HG02840 (cell line): ENCODE data around the gene SLC15A3.
"Not testable (repeated sequence)": the region's sequence is repeated elsewhere in the genome, so short reads cannot be mapped to it uniquely, and the experiment has no call there.

Source experiments
- ATAC-seq: cut with Tn5 transposase; IDR thresholded peaks from one replicate; pipeline ENCODE4 v1.9.1; 2021; ENCODE audit warnings: mild to moderate bottlenecking, moderate library complexity, moderate number of reproducible peaks; ENCODE audit not compliant: unreplicated experiment, low FRiP score

SLC15A3 gene

DNA sequence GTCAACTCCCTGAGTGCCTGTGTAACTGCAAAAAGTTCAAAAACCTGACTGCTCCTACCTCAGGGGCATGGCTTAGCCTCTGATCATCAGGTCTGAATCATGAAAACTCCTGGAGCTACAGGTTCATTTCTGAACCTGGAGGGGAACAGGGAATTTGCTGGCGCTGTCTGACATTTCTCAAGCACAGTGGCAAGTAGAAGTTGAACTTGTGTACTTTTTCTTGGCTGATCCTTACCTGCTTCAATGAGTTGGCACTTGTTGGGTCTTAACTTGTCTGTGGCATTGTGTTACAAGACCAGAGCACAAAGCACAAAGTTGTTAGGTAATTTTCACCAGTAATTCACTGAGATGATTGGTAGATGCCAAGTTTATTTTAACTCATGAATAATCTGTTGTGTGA is 34.7 kb downstream of the SLC15A3 start:
- no peak for ATAC-seq

DNA sequence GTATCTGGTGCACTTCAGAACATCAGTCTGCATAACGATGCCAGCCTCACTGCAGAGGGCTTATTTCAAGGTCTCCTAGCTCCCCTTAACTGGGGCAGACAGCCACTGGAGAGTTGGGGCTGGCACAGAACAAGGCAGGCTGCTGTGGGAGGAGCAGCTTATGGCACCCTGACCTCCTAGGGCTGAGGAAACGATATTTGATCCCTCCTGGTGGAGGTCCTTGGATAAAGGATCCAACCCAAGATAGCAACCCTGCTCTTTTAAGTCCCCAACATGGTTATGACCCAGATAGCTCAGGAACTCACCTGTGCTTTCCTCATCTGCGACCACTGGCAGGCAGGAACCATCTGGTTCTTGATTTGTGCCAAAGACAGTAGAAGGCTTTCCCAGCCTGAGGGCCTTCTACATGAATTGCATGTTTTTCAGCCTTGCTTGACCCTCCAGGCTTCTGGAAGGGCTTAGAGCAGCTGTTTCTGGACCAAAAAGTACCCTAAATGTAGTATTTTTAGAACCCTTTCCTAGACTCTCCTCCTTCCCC is 35.2 kb downstream of the SLC15A3 start:
- ATAC-seq: no peak

DNA sequence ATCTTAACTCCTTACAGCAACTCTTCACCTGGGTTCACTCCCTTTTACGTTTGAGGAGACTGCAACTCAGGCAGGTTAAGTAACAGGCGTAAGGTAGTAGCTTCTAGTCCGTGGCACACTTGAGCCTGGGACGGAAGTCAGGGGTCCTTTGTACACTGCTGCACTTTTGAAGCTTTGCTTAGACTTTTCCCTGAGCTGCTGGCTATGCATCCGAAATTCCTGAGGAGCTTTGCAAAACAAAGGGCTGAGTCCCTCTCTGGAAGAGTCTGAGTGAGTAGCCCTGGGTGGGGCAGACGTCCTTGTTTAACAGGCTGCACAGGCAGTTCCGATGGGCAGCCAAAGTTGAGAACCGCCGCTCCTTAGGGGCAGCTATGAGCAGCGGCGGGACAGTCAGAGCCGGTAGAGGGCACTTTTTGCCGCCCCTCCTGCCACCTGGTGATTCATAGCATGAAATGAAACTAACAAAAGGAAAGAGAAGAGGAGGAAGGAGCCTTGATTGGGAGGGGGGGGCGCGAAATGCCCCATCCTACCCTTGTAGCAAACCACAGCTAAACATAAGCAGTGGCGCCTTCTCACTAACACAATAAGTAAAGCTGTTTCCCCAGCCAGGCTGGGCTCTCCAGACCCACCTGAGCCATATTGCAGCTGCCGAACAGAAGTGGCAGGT is 36.6 kb downstream of the SLC15A3 start:
- ATAC-seq: no peak

DNA sequence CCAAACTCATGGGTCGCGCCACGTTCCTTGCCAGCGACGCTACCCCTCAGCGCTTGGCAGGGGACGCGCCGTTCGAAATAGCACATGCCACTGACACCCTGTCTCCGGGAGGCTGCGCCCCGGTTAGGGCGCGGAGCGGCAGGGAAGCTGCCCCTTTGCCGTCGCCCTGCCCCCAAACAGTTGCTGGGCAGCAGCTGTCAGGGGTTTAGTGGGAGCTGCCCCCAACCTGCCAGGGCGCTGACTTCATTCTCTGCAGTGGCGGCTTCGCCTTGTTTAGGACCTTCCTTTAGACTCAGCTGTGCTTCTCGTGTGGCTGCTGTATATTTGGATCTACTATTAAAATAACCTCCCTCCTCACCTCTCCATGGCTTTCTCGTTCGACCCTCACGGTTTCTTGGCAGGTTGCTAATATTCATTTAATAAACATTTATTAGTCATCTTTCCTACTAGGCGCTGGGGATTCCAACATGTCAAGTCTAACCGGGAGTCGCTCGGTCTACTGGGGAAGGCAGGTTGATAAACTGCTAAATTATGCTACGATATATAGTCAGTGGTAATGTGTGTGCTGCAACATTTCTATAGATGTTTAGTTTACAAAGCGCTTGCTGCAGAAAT is 37.2 kb downstream of the SLC15A3 start:
- ATAC-seq: peak; percentile 1

- ATAC-seq: peak; percentile 49
Observed at GRCh38 chr11:60913793-60914632, 38.0 kb downstream of the SLC15A3 start, which contains the start of gene TMEM109. TSS of gene TMEM109 (plus strand) at chr11:60914158. CDS start at chr11:60919694, 5,536 bp downstream.

DNA sequence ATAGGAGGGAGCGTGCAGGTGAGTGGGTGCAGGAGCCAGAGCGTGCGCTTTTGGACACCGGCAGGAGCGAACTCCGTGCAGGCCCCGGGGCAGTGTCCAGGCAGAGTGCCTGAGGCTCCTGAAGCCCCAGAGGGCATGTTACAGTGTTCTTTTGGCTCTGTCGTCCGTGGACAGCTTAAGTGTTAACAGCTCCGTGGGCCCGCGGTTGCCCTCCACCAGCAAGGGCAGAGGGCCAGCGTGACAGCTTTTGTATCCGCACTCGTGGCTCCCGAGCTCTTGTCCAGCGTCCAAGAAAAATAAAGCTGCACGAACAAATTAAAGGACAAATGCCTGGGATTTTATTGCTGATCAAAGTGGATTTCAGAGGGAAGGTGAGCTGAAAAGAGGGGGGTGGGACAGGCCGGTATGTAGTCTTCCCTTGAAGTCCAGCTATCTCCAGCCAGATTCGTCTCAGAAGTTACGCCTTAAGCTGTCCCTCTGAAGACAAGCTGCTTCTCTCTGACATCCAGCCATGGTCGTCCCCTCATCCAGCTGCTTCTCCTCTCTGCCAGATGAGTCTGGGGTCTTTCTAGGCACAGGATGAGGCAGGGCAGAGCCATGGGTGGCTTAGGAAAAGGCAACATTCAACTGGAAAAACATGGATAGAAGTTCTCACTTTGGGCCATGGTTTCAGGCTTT is 39.0 kb downstream of the SLC15A3 start:
- ATAC-seq: no peak

- ATAC-seq: no peak
Observed at GRCh38 chr11:60912223-60912850, 39.6 kb downstream of the SLC15A3 start.

DNA sequence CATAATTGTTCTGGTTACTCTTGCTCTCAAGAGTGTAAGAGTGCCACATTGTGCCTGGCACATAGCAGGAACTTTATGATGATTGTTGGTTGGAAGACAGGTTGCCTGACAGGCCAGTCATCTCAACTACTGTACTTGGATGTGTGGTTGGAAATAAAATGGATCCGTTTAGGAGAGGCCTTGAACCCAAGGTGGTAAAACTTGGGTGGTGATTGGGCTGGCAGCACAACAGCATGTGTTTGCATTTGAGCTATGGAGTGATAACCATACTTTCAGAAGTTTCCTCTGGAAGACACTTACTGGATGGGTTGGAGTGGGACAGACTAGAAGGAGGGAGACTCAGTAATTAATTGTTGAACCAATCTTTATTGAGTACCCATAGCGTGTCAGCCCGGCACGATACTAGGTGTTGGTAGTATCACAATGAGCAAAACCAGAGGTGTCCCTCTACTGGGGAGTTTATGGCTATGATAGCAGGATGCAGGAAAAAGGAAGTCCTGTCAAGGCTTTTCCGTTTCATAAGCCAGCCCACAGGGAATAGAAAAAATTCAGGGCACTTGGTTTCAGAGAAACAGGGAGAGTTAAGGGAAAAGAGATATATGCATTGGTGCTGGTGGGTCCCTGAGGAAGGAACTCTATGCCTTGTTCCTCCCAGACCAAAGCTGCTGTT is 41.1 kb downstream of the SLC15A3 start:
- no peak for ATAC-seq

- peak; percentile 24 for ATAC-seq
Observed at GRCh38 chr11:60910281-60910687, 41.7 kb downstream of the SLC15A3 start.

DNA sequence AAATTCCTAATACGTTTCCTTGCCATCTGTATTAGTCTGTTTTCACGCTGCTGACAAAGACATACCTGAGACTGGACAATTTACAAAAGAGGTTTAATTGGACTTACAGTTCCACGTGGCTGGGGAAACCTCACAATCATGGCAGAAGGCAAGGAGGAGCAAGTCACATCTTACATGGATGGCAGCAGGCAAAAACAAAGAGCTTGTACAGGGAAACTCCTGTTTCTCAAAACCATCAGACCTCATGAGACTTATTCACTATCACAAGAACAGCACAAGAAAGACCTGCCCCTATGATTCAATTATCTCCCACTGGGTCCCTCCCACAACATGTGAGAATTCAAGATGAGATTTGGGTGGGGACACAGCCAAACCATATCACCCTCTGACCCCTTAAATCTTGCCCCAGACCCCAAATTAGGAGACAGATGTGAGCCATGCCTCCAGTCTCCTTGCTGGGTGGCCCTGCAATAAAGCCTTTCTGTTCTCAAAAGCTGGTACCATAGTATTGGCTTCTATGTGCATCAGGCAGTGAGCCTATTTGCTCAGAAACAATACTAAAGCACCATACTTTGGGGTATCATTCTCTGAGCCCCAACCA is 42.2 kb downstream of the SLC15A3 start:
- ATAC-seq: not testable (repeated sequence)

DNA sequence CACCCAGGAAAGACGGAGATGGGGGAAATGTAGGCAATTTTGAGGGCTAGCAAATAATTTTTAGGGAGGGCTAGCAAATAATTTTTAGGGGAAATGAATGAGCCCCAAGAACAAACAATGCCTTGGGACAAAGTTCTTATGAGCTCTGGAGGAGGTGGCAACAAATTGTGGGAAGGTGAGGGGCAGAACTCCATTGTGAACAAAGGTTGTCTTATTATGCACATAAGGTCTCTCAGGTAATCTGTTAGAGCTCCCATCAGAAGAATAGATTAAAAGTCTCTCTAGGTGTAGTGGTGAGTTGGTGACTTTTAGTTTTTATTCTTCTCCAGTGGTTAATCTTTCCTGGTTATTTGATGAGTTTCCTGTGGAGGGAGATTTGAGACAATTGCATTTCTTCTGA is 43.2 kb downstream of the SLC15A3 start:
- no peak for ATAC-seq

GRCh38 chr11:60906132-60906972 is 45.6 kb downstream of the SLC15A3 start, which contains the start of gene PRPF19:
TSS of gene PRPF19 (minus strand) at chr11:60906585. CDS start at chr11:60906382, 203 bp downstream.
- ATAC-seq: peak; percentile 72

GRCh38 chr11:60905551-60906113 is 46.3 kb downstream of the SLC15A3 start:
- no peak for ATAC-seq

- ATAC-seq: no peak
Observed at GRCh38 chr11:60905047-60905446, 46.9 kb downstream of the SLC15A3 start.

DNA sequence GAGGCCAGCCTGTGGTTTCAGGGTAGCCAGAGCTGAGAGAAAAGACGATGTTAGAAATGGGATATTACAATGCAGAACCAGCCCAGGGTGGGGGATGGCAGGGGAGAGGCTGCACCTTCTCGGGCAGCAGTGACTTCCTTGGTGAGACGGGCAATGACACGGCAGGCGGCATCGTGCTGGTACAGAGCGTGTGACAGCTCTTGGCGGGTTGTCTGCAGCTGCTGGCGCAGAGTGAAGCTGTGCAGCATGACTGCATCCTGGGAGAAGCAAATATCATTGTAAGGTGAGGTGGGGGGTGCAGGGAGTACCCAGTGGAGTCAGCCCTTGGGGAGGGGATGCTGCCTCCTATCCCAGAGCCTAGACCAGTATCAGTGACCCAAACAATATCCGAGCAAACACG is 49.4 kb downstream of the SLC15A3 start:
- ATAC-seq: no peak

DNA sequence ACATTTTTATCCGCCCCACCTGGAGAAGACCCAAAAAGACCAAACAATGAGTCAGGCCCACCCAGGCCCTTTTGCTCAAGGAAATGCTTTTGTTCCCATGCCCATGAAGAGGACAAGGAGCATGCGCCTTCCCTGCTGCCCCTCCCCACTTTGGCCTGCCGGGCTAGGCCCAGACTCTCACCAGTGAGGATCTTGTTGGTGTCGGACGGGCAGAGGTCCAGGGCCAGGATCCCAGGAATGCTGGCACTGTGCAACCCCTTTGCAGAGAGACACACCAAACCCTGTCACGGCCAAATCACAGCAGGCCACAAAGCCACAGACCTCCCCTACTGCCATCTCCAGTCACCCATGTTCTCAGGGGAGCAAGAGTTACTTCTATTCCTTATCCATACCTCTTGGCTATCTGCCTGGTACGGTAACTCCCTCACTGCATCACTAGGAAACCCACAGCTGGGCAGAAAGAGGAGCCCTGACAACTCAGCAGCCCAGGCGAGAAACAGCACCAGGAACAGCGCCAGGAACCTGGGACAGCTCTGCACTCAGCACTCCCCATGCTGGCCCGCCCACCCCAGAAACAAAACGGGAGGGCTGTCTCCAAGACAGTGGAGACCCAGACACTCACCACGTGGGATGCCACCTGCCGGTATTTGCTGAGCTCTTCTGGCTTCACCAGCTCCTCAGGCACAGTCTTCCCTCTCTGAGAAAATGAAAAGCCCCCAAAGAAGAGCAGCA is 51.1 kb downstream of the SLC15A3 start:
- ATAC-seq: no peak

DNA sequence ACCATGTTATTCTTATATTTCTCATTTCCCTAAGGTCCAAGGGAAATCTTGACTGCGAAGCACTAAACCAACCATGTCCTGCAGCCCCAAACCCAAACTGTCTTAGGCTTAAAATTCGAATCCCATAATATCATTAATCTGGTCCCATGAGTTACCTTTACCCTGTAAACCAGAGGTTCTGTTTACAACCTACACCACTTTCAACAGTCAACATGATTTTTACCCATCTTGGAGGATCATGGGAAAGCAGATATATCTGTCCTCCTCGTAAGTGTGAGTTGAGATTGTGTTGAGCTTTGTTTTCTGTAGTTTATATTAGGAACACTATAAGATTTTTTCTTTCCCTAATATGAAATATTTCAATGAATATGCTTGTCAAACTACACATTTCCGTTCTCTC is 52.0 kb downstream of the SLC15A3 start:
- ATAC-seq: no peak
